Colonic mucosa (tissue), 4 donors: ENCODE results near the gene CASTOR1. TPM values are rescaled to one million over a fixed set of nuclear protein-coding genes. Genes with fewer than 3 reads are reported as not detected.

ENCODE experiments used
- DNase-seq: peaks from one replicate; pipeline ENCODE4 v3.0.0-alpha.2; 2020
- H3K27ac ChIP-seq: fragments of 200-600 bp; one replicate; pipeline ENCODE4 v1.8.0; 2021
- H3K27me3 ChIP-seq: fragments of 200-600 bp; one replicate; pipeline ENCODE4 v1.8.0; 2021
- H3K36me3 ChIP-seq: fragments of 200-600 bp; one replicate; pipeline ENCODE4 v1.8.0; 2021
- H3K4me1 ChIP-seq: fragments of 200-600 bp; one replicate; pipeline ENCODE4 v1.8.0; 2021; ENCODE audit warnings: mild to moderate bottlenecking
- H3K4me3 ChIP-seq: fragments of 200-600 bp; one replicate; pipeline ENCODE4 v1.8.0; 2021
- H3K9ac ChIP-seq, 2 donors: one replicate each; pipeline ENCODE4 v1.7.0; 2013; ENCODE audit warnings: control low read depth in 2 of 2, low read depth in 2 of 2, low read length in 2 of 2
- H3K9me3 ChIP-seq: fragments of 200-600 bp; one replicate; pipeline ENCODE4 v1.8.0; 2021
- CTCF ChIP-seq: fragments of 200-600 bp; IDR thresholded peaks from one replicate; pipeline ENCODE4 v1.8.0; 2022; ENCODE audit warnings: antibody characterized with exemption, mild to moderate bottlenecking
- intact Hi-C: fragments of 100-400 bp; cut with DNase I; formaldehyde crosslinking; loops from one replicate; pipeline ENCODE4 v1.14.1; 2022
- total RNA-seq, 2 donors: library from RNA; stranded (reverse); fragmentation: NEBNext Ultra II Directional in 1 of 2; extraction: Animal tissue kit (Norgen Biotek cat#: 25700) in 1 of 2; gene quantifications; one replicate each; pipeline ENCODE4 v1.2.1, GENCODE V29; 2021
- donor health status: healthy.
- donor health status: DM: no; HTN: no; CAD: no.
- donor health status: DM: no; HTN: no; CAD: no.

The CASTOR1 gene
- total RNA-seq, 2 donors from 2014 or later, result 4.5 to 5.0 TPM

GRCh38 chr22:30235687-30236170, 53.6 kb downstream of the CASTOR1 start:
- Histone ChIP-seq H3K36me3 (no peaks in the 10 kb centered on the region), H3K9me3 (no peaks in the 10 kb centered on the region), H3K9ac (no peak overlapping the region), H3K27me3 (no peaks in the 10 kb centered on the region), H3K27ac (no peak overlapping the region), H3K4me1 (no peaks in the 10 kb centered on the region), H3K4me3 (no peak overlapping the region)
- TF ChIP-seq CTCF, result no peak
- DNase-seq, result no peak
- intact Hi-C loops, result no loop called here

Other genes starting within 250 kb of the CASTOR1 start
- not detected for gene HORMAD2, start 209.0 kb downstream of the CASTOR1 start, total RNA-seq
- 10 to 100 TPM in 1 of 2 donors, 1 to 10 TPM in 1; 9.5 to 12.5 TPM for gene LIF, start 42.7 kb downstream of the CASTOR1 start, total RNA-seq
- gene OSM, start 22.7 kb downstream of the CASTOR1 start, total RNA-seq, result under 1 TPM; 0.21 to 0.44 TPM
- gene TBC1D10A, start 37.4 kb upstream of the CASTOR1 start, total RNA-seq, result 10 to 100 TPM; 34.3 to 35.8 TPM
- 100 to 1,000 TPM; 151 to 194 TPM for gene SF3A1, start 67.4 kb upstream of the CASTOR1 start, total RNA-seq
- gene CCDC157, start 67.5 kb upstream of the CASTOR1 start, total RNA-seq, result 1 to 10 TPM; 1.1 to 1.6 TPM
- 1 to 10 TPM; 5.8 to 9.4 TPM for gene RNF215, start 97.9 kb upstream of the CASTOR1 start, total RNA-seq
- 10 to 100 TPM in 1 of 2 donors, 1 to 10 TPM in 1; 2.0 to 10.3 TPM for gene SEC14L2, start 107.5 kb upstream of the CASTOR1 start, total RNA-seq
- gene MTFP1, start 136.3 kb upstream of the CASTOR1 start, total RNA-seq, result 10 to 100 TPM; 39.7 to 55.1 TPM
- gene SEC14L3, start 182.5 kb upstream of the CASTOR1 start, total RNA-seq, result not detected
- gene SEC14L4, start 216.2 kb upstream of the CASTOR1 start, total RNA-seq, result not detected